H4 (cell line): ENCODE measurements around the gene EPC2. TPM values are rescaled to one million over a fixed set of nuclear protein-coding genes. Genes with fewer than 3 reads are reported as not detected.

ENCODE experiments used
- DNase-seq: peaks from one replicate; pipeline ENCODE4 v3.0.0-alpha.2; 2015; ENCODE audit warnings: low spot score
- total RNA-seq: library from RNA; depleted of rRNA; stranded (reverse); fragments of >200 nt; shearing (Covaris generic); gene quantifications from 2 replicates; pipeline ENCODE4 v1.2.3, GENCODE V29; 2014; rRNA removed

Gene EPC2, protein sequence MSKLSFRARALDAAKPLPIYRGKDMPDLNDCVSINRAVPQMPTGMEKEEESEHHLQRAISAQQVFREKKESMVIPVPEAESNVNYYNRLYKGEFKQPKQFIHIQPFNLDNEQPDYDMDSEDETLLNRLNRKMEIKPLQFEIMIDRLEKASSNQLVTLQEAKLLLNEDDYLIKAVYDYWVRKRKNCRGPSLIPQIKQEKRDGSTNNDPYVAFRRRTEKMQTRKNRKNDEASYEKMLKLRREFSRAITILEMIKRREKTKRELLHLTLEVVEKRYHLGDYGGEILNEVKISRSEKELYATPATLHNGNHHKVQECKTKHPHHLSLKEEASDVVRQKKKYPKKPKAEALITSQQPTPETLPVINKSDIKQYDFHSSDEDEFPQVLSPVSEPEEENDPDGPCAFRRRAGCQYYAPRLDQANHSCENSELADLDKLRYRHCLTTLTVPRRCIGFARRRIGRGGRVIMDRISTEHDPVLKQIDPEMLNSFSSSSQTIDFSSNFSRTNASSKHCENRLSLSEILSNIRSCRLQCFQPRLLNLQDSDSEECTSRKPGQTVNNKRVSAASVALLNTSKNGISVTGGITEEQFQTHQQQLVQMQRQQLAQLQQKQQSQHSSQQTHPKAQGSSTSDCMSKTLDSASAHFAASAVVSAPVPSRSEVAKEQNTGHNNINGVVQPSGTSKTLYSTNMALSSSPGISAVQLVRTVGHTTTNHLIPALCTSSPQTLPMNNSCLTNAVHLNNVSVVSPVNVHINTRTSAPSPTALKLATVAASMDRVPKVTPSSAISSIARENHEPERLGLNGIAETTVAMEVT
- total RNA-seq, result 6.6 and 11.3 TPM in 2 replicates

DNA sequence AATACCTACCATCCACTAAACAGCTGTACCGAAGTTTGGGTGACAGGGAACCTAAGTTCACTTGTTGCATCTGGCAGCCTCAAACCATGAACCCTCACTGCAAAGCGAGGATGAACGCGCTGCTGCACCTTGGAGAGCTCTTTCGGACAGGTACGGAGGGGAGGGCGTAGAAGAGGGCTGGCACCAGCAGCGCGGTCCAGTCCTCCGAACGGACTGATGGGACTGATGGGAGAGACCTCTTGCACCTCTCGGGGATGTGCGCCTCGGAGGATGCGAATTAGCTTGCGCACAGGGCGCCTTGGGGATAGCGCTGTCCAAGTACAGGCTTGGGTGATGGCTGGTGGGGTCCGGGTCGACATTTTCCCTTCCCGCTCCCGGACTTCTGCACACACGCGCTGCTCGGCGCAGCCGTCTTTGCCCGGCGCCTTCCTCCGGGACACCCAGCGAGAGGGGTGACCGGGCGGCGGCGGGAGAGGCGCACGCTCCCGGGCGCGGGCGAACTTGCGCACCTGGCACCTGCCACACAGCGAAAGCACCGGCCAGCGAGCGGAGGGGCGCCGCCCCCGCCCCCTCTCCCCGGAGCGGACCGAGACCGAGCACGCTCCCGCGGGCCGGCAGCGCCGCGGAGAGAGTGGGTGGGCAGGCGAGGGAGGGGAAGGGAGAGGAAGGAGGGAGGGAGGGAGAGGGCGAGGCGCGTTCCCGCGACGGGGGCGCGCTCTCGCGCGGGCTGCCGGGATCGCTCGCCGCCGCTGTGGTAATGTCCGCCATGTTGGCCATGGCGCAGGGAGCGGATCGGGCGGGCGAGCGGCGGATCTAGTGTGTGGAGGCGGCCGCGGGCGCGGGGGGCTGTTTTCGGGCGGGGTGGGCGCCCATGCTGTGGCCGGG lies at the start of gene EPC2:
EPC2 (plus strand) TSS at position 754 of the 885 bp plus-strand sequence. CDS start 267 bp downstream, outside the sequence.
- peak; percentile 54 for DNase-seq

DNA sequence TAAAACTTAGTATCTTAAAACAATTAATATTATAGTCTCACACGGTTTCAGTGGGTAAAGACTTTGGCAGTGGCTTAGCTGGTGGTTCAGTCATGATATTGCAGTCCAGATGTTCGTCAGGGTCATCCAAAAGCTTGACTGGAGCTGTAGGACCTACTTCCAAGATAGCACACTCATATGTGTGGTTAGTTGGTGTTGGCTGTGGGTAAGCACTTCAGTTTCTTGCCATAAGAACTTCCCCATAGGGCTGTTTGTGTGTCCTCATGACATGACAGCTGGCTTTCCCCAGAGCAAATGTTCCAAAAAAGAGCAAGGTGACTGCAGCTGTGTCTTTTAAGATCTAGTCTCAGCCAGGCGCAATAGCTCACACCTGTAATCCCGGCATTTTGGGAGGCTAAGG lies 48.5 kb upstream of the EPC2 start:
- no peak for DNase-seq

- no peak for DNase-seq
Measured at GRCh38 chr2:148599109-148599991, 45.2 kb upstream of the EPC2 start.

DNA sequence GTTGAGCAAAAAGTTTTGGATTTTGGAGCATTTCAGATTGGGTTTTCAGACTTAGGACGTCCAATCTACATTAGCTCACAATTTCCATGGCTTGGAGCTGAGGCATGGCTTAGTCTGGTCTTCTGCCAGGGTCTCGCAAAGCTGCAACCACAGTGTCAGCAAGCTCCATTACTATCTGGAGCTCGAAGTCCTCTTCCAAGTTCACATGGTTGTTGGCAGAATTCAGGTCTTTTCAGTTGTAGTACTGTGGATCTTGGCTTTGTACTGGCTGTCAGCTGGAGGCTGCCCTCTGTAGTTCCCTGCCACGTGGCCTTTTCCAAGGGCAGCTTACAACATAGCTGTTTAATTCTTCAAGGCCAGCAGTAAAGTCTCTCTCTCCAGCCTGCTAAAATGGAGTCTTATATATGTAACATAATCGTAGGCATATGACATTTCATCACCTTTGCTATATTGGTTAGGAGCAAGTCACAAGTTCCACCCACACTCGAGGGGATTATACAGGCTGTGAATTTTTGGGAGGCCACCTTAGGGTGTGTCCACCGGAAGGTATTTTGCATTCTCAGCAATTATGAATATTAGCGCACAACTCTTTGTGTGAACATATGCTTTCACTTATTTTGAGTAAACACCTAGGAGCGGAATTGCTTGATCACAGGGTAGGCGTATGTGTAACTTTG lies 41.5 kb upstream of the EPC2 start:
- no peak for DNase-seq

- no peak for DNase-seq
Measured at GRCh38 chr2:148603562-148603920, 41.0 kb upstream of the EPC2 start.

DNA sequence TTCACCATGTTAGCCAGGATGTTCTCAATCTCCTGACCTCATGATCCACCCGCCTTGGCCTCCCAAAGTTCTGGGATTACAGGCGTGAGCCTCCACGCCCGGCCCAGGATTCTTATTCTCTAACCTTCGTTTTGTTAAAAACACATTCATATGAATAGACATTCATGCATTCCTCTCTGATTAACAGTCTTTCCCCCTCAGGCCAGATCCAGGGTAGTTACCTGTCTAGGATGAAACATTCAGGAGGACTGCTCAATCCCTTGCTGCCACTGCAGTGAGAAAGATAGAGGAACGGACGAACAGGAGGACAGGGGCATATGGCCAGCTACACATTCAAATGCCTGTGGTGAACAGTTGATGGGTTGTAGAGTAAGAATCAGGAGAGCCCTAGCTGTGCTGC lies 39.6 kb upstream of the EPC2 start:
- DNase-seq, result no peak

DNA sequence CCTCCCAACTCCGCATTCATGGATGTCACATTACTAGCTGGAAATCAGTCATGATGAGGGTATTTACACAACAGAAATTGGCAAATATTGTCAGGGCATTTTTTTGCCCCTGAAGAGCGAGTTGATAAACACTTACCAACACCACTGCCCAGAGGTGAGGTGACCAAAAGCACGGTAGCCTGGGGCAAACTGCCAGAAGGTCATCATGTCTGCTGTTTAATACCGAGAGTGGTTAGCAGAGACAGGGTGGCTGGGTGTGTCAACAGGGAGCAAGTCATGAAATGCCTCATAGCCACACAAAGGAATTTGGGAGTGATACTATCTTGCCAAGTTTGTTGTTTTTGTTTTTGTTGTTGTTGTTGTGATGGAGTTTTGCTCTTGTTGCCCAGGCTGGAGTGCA lies 37.0 kb upstream of the EPC2 start:
- no peak for DNase-seq

GRCh38 chr2:148613231-148614013 lies 31.1 kb upstream of the EPC2 start:
- no peak for DNase-seq

GRCh38 chr2:148614014-148614321 lies 30.6 kb upstream of the EPC2 start:
- DNase-seq, result peak; percentile 39

DNA sequence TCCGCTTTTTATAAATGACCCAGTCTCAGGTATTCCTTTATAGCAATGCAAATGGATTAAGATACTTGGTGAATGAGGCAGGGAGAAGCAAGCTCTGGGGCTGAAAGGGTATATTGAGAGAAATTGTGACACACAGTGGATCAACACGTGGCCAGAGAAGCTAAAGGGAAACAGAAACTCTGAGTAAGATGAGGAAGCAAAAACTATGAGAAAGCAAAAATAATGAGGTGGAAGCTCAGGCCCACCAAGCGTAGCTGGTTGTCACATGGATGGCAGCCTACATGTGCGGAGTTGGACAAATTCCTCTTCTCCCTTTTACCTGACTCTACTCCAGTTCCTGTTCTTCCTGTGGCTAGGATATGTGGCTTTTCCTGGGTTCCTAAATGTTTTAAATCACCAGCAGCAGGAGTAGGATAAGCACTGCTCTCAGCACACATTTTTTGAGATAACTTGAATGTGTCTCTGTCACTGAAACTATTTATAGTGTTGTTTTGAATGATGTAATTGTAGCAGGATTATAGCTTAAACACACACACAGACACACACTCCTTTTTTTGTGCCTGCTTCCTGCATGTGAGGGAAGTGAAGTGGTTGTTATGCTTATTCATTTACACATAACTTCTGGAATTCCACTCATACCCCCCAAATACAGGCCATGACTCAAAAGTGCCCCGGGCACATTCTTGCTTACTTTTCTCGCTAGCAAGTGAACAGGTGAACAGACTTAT lies 30.1 kb upstream of the EPC2 start:
- DNase-seq, result peak; percentile 83

DNA sequence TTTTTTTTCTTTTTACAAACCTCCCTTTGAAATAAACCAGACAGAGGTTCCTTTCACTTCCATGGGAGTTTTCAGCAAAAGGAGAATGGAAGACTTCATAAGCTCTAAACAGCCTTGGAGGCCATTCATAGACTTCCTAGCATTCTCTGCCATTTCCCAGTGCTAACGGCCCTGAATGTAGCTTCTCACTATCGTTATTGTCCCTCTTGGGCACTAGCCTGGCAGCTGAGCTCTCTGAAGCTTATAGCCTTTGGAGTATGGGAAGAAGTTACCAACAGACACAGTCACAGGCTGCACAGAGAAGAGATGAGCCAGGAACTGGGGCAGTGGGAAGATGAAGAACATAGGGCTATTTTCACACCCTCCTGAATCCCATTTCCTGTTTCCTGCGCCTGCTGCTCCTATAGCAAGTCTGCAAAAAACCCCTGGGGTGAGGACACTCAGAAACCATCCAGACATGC lies 29.1 kb upstream of the EPC2 start:
- DNase-seq, result no peak

GRCh38 chr2:148616662-148617061 lies 27.9 kb upstream of the EPC2 start:
- DNase-seq, result no peak

DNA sequence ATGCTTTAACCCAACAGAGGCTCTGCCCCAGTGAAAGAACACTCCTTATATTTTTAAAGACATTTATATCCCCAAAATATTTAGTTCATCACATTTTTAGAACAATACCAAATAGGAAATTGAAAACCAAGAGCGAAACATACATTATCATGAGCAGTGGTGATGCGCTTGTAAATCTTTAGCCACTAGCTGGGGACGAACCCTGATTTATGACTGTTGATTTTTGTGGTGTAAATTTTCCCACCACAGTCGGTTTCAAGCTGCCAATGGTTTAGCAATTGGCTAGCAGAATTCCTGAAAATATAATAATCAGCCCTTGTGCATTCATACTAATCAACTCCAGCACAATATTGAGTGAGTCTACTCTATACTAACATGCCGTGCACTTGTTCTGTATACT lies 27.3 kb upstream of the EPC2 start:
- DNase-seq, result no peak

- no peak for DNase-seq
Measured at GRCh38 chr2:148619560-148620195, 24.9 kb upstream of the EPC2 start.

GRCh38 chr2:148622366-148622765 lies 22.2 kb upstream of the EPC2 start:
- no peak for DNase-seq

DNA sequence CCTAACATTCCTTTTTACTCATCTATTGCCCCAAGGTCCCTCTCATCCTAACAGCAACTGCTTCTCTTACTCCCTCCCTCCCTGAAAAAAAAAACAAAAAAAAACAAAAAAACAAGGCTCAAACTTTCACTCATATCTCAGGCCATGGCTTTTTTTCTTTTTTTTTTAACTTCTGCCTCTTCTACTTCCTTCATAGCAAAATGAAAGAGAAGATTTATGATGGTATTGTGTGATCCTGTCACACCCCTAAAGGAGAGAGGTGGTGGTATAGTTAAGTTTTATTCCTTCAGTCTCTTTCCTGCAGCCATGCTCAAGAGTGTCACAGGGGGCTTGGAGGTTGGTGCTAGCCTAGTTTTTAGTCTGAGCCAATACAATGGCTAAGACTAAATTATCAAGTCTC lies 21.5 kb upstream of the EPC2 start:
- DNase-seq, result no peak

DNA sequence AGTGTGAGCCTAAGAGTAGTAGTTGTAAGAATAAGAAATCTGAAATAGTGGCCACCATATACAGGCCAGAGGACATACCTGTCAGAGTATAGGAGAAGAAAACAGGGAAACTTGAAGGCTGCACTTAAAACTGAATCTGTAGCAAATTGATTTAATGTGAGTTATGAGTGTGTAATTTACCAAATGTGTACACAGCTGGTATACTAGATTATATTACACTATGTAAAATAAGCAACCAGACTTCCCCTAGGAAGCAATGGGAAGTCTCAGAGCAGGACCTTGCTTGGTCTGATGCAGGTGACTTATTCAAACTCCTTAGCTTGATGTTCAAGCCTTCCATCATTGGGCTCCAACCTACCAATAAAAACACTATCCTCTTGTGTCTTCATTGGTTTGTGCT lies 17.3 kb upstream of the EPC2 start:
- no peak for DNase-seq

DNA sequence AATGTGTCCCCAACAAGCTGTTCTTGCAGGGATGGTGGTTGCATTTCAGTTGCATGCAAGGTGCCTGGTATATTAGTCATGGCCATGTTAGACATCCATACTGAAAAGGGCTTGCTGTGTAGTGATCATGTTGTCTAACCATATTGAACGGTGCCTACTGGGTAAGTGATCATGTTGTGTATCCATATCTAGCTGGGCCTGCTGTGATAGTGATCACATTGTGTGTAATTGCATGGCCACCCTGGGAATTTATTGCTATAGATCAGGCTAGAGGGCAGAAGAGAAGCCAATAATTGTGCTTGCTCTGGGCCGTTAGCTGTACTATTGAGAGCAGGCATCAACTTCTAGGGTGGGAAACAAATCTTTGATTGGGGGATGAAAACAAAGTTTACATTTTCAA lies 9.8 kb upstream of the EPC2 start:
- no peak for DNase-seq

GRCh38 chr2:148638543-148638942 lies 6.0 kb upstream of the EPC2 start:
- no peak for DNase-seq
